Activated T-cell treated with anti-CD3 and anti-CD28 coated beads, Interleukin-2, amount 50 U/mL, for 1 hour (primary cell): ENCODE data around the gene CD34.
"Not testable (repeated sequence)": the region's sequence is repeated elsewhere in the genome, so short reads cannot be mapped to it uniquely, and the experiment has no call there.

Source experiments
- DNase-seq: peaks from one replicate; pipeline ENCODE4 v3.0.0-alpha.2; 2020

CD34 gene

GRCh38 chr1:207910591-207911354 is at the start of gene CD34:
TSS of gene CD34 (minus strand) at chr1:207911125. CDS start at chr1:207911080, 45 bp downstream.
- DNase-seq, result no peak

GRCh38 chr1:207960346-207960745 is 49.4 kb upstream of the CD34 start:
- DNase-seq, result no peak

- no peak for DNase-seq
These were observed 49.0 kb upstream of the CD34 start for GRCh38 chr1:207959910-207960309.

- DNase-seq, result peak; percentile 30
These were observed 48.4 kb upstream of the CD34 start for GRCh38 chr1:207959141-207959825.

- DNase-seq, result no peak
These were observed 47.6 kb upstream of the CD34 start for GRCh38 chr1:207958376-207959139.

GRCh38 chr1:207956986-207957385 is 46.1 kb upstream of the CD34 start:
- no peak for DNase-seq

GRCh38 chr1:207954104-207954503 is 43.2 kb upstream of the CD34 start:
- DNase-seq, result no peak

- DNase-seq, result no peak
These were observed 42.0 kb upstream of the CD34 start for GRCh38 chr1:207952617-207953542.

- DNase-seq, result no peak
These were observed 40.7 kb upstream of the CD34 start for GRCh38 chr1:207951652-207952051.

- no peak for DNase-seq
These were observed 39.8 kb upstream of the CD34 start for GRCh38 chr1:207950750-207951149.

GRCh38 chr1:207949571-207950195 is 38.8 kb upstream of the CD34 start:
- DNase-seq, result no peak

GRCh38 chr1:207948536-207949250 is 37.8 kb upstream of the CD34 start:
- no peak for DNase-seq

GRCh38 chr1:207946756-207947155 is 35.8 kb upstream of the CD34 start:
- no peak for DNase-seq

GRCh38 chr1:207944571-207944970 is 33.6 kb upstream of the CD34 start:
- no peak for DNase-seq

- DNase-seq, result not testable (repeated sequence)
These were observed 31.4 kb upstream of the CD34 start for GRCh38 chr1:207942337-207942741.

GRCh38 chr1:207941665-207942064 is 30.7 kb upstream of the CD34 start:
- no peak for DNase-seq

GRCh38 chr1:207938016-207938415 is 27.1 kb upstream of the CD34 start:
- no peak for DNase-seq

GRCh38 chr1:207937204-207937603 is 26.3 kb upstream of the CD34 start:
- DNase-seq, result no peak

GRCh38 chr1:207935166-207935583 is 24.2 kb upstream of the CD34 start:
- DNase-seq, result no peak

- DNase-seq, result no peak
These were observed 22.4 kb upstream of the CD34 start for GRCh38 chr1:207933205-207933800.

- no peak for DNase-seq
These were observed 16.1 kb upstream of the CD34 start for GRCh38 chr1:207926984-207927383.
